ENCODE data around the gene SLC66A3.

DNA sequence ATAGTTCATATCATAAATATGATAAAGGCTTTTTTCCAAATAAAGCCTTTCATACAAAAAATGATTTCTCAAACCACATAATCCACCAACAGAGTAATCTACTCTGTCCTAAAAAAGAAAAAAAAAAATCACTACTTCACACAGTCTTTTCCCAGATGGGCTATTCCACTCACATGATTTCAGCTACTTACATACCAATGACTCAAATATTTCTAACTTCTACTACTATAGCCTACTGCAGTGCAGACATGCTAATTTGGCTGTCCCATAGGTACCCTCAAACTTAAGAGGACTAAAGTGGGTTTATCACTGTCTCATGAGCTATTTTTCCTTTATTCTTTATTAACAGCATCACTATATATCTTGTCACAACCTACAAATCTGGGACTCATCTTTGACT, 57.4 kb downstream of the SLC66A3 start:
- TF ChIP-seq, protein P1, sequence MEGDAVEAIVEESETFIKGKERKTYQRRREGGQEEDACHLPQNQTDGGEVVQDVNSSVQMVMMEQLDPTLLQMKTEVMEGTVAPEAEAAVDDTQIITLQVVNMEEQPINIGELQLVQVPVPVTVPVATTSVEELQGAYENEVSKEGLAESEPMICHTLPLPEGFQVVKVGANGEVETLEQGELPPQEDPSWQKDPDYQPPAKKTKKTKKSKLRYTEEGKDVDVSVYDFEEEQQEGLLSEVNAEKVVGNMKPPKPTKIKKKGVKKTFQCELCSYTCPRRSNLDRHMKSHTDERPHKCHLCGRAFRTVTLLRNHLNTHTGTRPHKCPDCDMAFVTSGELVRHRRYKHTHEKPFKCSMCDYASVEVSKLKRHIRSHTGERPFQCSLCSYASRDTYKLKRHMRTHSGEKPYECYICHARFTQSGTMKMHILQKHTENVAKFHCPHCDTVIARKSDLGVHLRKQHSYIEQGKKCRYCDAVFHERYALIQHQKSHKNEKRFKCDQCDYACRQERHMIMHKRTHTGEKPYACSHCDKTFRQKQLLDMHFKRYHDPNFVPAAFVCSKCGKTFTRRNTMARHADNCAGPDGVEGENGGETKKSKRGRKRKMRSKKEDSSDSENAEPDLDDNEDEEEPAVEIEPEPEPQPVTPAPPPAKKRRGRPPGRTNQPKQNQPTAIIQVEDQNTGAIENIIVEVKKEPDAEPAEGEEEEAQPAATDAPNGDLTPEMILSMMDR (IDR thresholded peaks at IDR 0.05; ENCODE audit: insufficient read depth, low read depth, low read length) = no peak
- TF ChIP-seq EZH2 (IDR thresholded peaks at IDR 0.05; ENCODE audit: insufficient read depth, low read length) = no peak

All from astrocyte (in vitro differentiated cells and primary cell).